ENCODE results near the gene WNT11.

Gene WNT11

GRCh38 chr11:76217653-76218160 lies 11.4 kb upstream of the WNT11 start:
- peak; percentile 98 for DNase-seq

- DNase-seq: peak; percentile 56
These were observed 10.4 kb upstream of the WNT11 start for GRCh38 chr11:76216536-76217325.

DNA sequence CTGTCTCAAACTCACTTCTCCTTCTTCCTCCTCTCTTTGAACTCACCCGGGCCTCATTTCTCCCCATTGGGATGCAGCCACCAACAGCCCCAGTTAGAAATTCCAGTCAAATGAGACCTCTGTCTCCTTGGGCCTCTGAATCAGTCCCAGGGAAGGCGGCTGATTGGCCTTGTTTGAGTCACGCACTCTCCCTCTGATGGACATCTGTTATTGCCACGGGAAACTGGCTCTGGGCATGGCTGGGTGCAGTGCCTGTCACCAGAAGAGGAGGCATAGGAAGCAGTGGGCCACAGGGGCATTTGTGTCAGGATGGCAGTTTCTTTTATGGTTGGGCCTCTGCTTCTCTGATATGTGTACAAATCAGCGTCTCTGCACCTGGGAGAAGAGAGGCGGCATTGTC lies 9.6 kb upstream of the WNT11 start:
- DNase-seq: peak; percentile 36

DNA sequence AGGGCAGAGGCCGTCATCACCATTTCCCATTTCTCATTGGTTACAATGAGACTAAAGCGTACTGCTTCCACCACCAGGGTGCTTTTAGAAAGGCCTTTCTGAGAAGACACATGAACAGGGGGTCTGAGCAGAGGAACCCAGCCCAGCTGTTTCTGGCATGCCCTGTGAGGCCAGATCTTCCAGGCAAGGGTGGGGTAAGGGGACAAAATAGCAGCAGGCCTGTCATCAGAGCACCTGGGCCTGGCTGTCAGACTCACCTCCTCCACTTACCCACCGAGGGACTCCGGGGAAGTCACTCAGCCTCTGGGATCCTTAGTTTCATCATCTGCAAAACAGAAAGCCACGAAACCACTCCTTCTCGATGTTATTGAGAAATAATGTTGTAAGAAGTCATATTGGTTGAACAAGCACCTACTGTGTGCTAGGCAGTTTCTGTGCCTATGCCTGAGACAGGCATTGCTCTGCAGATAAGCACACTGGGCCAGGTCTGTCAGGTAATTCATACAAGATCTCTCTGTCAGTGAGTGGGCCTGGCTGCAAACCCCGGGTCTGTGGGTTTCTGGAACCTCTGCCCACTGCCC lies 8.8 kb upstream of the WNT11 start:
- peak; percentile 13 for DNase-seq

GRCh38 chr11:76214186-76214585 lies 7.9 kb upstream of the WNT11 start:
- no peak for DNase-seq

GRCh38 chr11:76212086-76213035 lies 6.1 kb upstream of the WNT11 start:
- DNase-seq: peak; percentile 45

DNA sequence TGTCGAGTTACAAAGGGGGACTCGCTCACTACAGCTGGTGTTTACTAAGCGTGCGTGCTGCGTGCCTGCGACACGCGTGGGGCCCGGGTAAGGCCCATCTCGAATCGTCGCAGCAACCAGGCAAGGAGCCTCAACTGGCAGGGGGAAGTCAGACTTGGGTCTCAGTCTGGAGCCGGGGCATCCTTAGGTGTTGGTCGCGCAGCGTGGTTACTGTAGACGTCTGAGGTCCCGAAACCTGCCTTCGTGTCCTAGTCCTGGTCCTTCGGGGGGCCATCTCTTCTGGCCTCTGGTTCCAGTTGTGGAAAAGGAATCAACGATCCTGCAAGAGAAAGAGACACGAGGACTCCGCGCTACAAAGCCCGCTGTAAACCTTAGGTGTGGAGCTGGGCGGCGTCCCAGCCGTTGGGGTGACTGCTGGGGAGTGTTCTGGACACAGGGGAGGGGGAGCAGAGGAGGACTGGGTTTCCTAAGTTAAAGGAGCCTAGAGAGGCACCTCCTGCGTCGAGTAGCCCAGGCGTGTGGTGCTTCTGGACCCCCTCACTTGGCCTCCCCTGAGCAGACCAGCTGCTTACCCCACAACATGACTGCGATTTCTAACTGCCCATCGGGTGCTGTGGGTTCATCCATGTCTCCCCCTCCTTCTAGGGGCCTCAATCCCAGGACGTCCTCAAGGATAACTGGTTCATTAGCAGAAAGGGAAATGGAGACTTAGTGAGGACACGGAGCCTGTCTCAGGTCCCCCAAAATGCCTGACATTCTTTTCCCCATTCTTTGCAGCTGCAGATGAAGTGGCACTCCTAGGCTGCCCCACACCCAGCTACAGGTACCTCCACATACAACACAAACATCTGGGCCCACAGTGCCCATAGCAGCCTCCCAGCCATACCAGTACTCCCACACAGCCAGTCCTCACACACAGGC lies 4.9 kb upstream of the WNT11 start:
- DNase-seq: no peak

DNA sequence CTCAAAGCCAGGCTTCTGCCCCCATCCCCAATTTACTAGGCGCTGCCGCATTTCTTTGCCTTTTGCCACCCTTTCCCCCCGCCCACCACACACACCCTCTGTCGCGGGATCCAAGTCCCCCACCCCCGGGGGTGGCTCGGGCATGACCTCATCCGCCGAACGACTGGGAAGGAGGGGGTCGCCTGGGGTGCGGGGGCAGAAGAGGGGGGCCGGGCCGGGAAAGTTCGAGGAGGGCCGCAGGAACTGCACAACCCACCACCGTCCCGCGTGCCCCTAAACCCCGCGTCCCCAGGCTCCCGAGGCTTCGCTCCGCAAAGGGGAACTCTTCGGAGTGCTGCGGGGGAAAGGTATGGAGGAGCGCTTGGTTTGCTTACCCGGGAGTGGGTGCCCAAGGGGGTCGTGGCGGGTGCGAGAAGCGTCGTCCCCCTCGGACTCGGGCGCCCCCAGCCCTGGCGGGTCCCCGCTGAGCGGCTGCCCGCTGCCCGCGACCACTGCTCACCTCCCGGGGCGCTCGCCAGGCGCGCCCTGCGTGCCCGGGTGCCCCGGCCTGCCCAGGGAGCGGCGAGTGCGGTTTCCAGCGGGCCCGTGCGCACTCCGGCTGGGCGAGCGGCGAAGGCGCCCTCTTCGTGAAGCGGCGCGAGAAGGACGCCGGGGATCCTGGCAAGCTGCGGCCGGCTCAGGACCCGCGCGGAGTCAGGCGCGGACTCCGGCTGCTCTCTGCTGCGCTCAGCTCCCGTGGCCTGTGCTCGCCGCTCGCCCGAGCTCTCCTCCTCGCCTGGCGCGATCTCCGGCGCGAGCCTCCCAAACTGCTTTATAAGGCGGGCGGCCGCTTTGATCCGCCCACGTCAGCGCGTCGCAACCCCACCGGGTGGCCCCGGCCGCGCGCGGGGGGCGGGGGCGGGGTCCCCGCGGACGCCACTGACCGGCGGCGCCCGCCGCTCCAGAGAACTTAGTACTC lies 4.0 kb upstream of the WNT11 start:
- DNase-seq: peak; percentile 87

GRCh38 chr11:76209375-76209972 lies 3.2 kb upstream of the WNT11 start:
- peak; percentile 79 for DNase-seq

- DNase-seq: peak; percentile 90
These were observed 2.4 kb upstream of the WNT11 start for GRCh38 chr11:76208438-76209374.

DNA sequence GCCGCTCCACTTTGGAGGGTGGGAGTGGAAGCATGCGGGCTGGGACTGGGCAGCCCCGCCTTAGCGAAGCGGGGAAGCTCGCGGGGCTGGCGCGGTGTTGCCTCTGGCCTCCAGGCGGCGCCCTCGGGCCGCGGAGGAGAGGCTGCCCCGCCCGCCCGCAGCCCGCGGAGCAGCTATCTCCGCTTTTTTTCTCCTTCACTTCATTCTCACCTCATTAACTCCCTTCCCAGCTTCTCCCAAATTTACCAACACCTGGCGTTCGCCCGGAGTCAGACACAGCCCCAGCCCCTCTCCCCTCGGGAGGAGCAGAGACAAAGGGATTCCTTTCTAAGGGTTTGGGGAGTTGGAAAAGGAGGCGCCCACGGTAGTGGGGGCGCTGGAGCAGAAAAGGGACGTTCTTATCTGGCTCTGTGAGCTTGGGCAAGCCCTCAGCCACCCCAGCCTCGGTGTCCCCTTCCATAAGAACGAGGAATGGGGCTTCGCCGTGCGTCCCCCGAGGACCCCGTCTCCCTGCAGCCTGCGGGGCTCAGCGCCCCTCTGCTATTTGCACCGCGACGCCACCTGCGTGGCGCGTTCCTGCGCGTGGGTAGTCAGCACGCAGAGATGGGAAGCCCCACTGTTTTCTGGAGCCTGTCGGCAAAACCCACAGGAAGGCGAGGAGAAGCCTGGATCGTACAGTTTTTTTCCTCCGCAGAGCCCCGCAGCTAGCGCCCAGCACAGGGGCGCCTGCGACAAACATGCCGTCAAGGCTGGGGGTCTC lies 1.5 kb upstream of the WNT11 start:
- DNase-seq: peak; percentile 94

DNA sequence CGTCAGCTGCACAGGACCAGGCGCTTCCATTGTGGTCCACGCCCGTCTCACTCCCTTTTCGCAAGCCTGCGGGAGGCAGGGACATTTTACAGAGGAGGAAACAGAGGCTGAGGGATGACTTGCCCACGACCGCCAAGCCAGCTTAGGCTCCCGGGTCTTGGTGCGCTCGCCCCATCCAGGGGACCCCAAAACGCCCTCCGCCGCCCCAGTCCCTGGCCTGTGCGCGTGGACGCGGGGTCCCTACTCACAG lies 300 bp downstream of the WNT11 start:
- no peak for DNase-seq

GRCh38 chr11:76205252-76206076 lies 838 bp downstream of the WNT11 start:
- no peak for DNase-seq

GRCh38 chr11:76203937-76204336 lies 2.4 kb downstream of the WNT11 start:
- DNase-seq: no peak

DNA sequence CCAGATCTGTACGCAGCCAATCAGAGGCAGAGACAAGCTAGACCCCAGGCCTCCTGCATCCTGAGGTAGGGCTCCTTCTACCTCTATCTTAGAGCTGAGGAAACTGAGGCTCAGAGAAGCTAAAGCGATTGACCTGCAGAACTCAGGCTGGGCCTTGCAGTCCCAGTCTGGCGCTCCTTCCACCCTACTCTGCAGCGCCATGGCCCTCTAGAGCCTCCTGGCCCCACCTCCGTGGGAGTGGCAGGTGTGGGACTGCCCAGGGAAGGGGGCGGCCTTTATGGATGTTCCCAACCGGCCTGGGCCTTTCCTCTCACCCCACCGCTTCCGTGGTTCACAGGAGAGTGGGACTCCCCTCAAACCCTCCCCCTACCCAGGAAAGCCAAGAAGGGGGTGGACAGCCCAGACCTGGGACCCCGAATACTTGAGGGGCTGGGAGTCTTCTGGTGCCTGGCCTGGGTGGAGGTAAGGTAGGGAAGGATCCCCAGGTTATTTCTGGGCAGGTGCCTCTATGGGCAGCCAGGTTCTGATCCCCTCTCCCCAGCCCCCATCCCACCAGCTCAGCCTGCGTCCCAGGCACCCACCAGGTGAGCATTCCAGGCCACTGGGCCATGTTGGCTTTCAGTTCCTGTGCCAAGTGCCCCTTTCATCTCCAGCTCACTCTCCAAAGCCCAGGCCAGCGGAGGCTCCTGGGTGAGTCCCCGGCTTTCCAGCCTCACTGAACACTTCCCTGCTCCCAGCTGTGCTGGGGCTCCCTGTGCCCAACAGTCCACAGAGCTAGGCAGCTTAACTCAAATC lies 3.0 kb downstream of the WNT11 start:
- no peak for DNase-seq

- DNase-seq: no peak
These were observed 4.5 kb downstream of the WNT11 start for GRCh38 chr11:76201672-76202412.

Data from NCI-H69 (cell line).